ENCODE results near the gene SLC25A41. TPM values are rescaled to one million over a fixed set of nuclear protein-coding genes. Genes with fewer than 3 reads are reported as not detected.

SLC25A41 gene
- total RNA-seq, 2 donors from 2014 or later, result 0.18 to 0.57 TPM

DNA sequence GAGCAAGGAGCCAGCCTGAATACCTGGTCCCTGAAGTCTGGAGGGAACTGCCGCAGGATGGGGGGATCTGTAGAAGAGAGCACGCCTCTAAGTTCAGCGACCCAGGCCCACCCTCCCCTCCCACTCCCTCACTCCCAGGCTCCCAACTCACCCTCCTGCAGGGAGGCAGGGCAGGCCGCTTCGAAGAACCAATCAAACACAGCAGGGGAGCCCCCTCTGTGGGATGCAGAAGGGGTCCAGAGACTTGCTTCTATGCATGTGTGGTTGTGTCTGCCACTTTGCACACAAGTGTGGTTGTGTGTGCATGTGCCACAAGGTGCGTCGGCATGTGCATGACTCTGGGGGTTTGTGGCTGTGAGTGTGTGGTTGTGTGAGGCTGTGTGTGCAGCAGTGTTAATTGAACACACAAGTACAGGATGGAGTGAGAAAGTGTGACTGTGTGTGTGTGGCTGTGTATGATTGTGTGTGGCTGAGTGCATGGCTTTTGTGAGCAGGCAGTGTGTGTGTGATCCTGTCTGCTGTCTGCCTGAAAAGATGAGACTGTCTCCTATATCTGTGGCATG, 46.4 kb upstream of the SLC25A41 start:
- intact Hi-C loops (cut with DNase I), result no loop called here

GRCh38 chr19:6478815-6479214, 45.3 kb upstream of the SLC25A41 start:
- peaks cover 14% of the 10 kb centered on the region for H3K27me3 ChIP-seq (replicated peaks; ENCODE audit: insufficient read depth)
- H3K27ac ChIP-seq, result no peak overlapping the region
- TF ChIP-seq POLR2AphosphoS5 (IDR thresholded peaks at IDR 0.05), result no peak
- TF ChIP-seq CTCF (IDR thresholded peaks at IDR 0.05), result no peak
- TF ChIP-seq POLR2A (IDR thresholded peaks at IDR 0.05), result no peak
- 86% methylated on average over 13 of the region's 13 CpGs for WGBS
- H3K4me1 ChIP-seq (replicated peaks), result no peaks in the 10 kb centered on the region
- no peak for DNase-seq (ENCODE audit: low spot score)
- H3K9me3 ChIP-seq, result no peaks in the 10 kb centered on the region
- no peak overlapping the region for H3K4me3 ChIP-seq
- H3K36me3 ChIP-seq, result no peaks in the 10 kb centered on the region
- intact Hi-C loops (cut with DNase I), result no loop called here

More for the DNA sequence above, 46.4 kb upstream of the SLC25A41 start:
- Histone ChIP-seq H3K4me1 (replicated peaks) (no peaks in the 10 kb centered on the region), H3K9me3 (no peaks in the 10 kb centered on the region), H3K4me3 (no peak overlapping the region), H3K27ac (no peak overlapping the region), H3K27me3 (replicated peaks; ENCODE audit: insufficient read depth) (peaks cover 14% of the 10 kb centered on the region), H3K36me3 (no peaks in the 10 kb centered on the region)
- TF ChIP-seq CTCF (IDR thresholded peaks at IDR 0.05) (no peak), POLR2A (IDR thresholded peaks at IDR 0.05) (no peak), POLR2AphosphoS5 (IDR thresholded peaks at IDR 0.05) (no peak)
- no peak for DNase-seq (ENCODE audit: low spot score)
- 64% methylated on average over 7 of the region's 7 CpGs for WGBS

- DNase-seq (ENCODE audit: low spot score), result no peak
- Histone ChIP-seq H3K4me1 (replicated peaks) (no peaks in the 10 kb centered on the region), H3K27me3 (replicated peaks; ENCODE audit: insufficient read depth) (peaks cover 14% of the 10 kb centered on the region), H3K27ac (no peak overlapping the region), H3K9me3 (no peaks in the 10 kb centered on the region), H3K36me3 (no peaks in the 10 kb centered on the region), H3K4me3 (no peak overlapping the region)
- TF ChIP-seq POLR2AphosphoS5 (IDR thresholded peaks at IDR 0.05), result no peak
- no peak for TF ChIP-seq POLR2A (IDR thresholded peaks at IDR 0.05)
- intact Hi-C loops (cut with DNase I), result no loop called here
- 22% methylated on average over 23 of the region's 29 CpGs for WGBS
Measured at GRCh38 chr19:6476896-6477431, 43.4 kb upstream of the SLC25A41 start.

GRCh38 chr19:6476155-6476895, 42.8 kb upstream of the SLC25A41 start:
- TF ChIP-seq POLR2AphosphoS5 (IDR thresholded peaks at IDR 0.05) (no peak), POLR2A (IDR thresholded peaks at IDR 0.05) (no peak), CTCF (IDR thresholded peaks at IDR 0.05) (no peak)
- H3K27me3 ChIP-seq (replicated peaks; ENCODE audit: insufficient read depth), result peaks cover 14% of the 10 kb centered on the region
- no peaks in the 10 kb centered on the region for H3K36me3 ChIP-seq
- DNase-seq (ENCODE audit: low spot score), result no peak
- intact Hi-C loops (cut with DNase I), result no loop called here
- H3K4me3 ChIP-seq, result no peak overlapping the region
- no peaks in the 10 kb centered on the region for H3K4me1 ChIP-seq (replicated peaks)
- H3K9me3 ChIP-seq, result no peaks in the 10 kb centered on the region
- no peak overlapping the region for H3K27ac ChIP-seq
- WGBS, result 18% methylated on average over 25 of the region's 33 CpGs

- 11% methylated on average over 50 of the region's 52 CpGs for WGBS
- Histone ChIP-seq H3K27me3 (replicated peaks; ENCODE audit: insufficient read depth) (peaks cover 14% of the 10 kb centered on the region), H3K4me3 (no peak overlapping the region), H3K36me3 (no peaks in the 10 kb centered on the region), H3K4me1 (replicated peaks) (no peaks in the 10 kb centered on the region), H3K27ac (no peak overlapping the region), H3K9me3 (no peaks in the 10 kb centered on the region)
- DNase-seq (ENCODE audit: low spot score), result no peak
- no peak for TF ChIP-seq POLR2AphosphoS5 (IDR thresholded peaks at IDR 0.05)
- no peak for TF ChIP-seq CTCF (IDR thresholded peaks at IDR 0.05)
- TF ChIP-seq POLR2A (IDR thresholded peaks at IDR 0.05), result no peak
- intact Hi-C loops (cut with DNase I), result no loop called here
Measured at GRCh38 chr19:6475321-6476108, 42.0 kb upstream of the SLC25A41 start.

Measured in prostate gland (tissue), 2 donors.